ENCODE data around the gene RPL38.

DNA sequence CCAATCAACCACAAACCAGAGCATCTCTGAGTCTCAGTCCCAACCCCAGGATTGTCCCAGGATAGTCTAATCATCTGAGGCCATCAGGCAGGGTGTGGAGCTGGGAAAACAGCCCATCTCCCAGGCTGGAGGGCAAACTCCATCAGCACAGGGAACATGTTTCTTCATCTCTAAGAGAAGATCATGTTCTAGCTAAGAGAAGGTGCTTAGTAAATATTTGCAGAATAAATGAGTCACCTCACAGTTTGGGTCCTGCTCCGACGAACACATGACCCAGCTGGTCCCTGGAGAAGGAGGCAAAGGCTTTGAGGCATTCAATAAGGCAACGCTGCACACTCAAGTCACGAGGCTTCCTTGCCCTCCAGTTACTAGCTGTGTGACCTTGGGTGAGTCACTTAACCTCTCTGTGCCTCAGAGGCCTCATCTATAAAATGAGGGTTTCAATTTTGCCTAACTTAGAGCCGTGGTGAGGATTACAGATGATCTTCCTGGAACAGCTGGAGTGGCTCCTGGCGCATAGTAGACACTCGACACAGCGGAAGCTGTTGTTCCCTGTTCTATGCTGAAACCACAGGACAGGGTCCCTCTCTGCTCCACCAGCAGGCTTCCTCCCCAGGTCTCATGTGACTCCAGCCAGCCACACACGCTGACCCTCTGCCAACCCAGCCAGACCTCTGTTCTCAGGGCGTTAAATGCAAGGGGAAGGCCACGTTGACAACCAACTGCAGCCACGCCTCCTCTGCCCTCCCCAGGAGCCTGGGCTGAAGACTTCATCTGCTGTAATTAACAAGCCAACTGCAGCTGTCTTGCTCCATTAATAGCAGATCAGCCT lies 10.3 kb upstream of the RPL38 start:
- TF ChIP-seq, protein P1, sequence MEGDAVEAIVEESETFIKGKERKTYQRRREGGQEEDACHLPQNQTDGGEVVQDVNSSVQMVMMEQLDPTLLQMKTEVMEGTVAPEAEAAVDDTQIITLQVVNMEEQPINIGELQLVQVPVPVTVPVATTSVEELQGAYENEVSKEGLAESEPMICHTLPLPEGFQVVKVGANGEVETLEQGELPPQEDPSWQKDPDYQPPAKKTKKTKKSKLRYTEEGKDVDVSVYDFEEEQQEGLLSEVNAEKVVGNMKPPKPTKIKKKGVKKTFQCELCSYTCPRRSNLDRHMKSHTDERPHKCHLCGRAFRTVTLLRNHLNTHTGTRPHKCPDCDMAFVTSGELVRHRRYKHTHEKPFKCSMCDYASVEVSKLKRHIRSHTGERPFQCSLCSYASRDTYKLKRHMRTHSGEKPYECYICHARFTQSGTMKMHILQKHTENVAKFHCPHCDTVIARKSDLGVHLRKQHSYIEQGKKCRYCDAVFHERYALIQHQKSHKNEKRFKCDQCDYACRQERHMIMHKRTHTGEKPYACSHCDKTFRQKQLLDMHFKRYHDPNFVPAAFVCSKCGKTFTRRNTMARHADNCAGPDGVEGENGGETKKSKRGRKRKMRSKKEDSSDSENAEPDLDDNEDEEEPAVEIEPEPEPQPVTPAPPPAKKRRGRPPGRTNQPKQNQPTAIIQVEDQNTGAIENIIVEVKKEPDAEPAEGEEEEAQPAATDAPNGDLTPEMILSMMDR (IDR thresholded peaks at IDR 0.05; ENCODE audit: insufficient read depth, low read length, poor library complexity, severe bottlenecking) = no peak
- TF ChIP-seq EZH2phosphoT487 (conservative IDR thresholded peaks at IDR 0.05; ENCODE audit: low read length) = no peak

All from SU-DHL-6 (cell line).